Measurements from ENCODE around the gene ADGRG1. TPM values are rescaled to one million over a fixed set of nuclear protein-coding genes. Genes with fewer than 3 reads are reported as not detected.

Gene ADGRG1
- total RNA-seq, 8 experiments from 2014 or later: 0.54 to 82.8 (median 48.8) TPM

DNA sequence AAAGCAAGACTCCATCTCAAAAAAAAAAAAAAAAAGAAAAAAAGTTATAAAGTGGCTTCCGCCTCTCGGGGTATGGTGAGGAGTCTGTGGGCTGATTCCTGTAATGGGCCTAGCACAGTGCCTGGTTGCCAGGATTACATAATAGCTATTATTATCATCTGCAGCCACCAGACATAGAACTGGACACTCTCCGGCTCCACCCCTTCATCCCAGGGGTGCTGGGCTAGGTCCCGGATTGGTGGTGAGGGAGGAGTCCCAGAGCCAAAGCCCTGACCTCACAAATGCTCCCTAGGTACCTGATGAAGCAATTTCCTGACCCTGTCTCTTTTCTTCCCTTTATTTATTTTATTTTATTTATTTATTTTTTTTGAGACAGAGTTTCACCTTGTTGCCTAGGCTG is 11.6 kb upstream of the ADGRG1 start:
- no peak overlapping the region for H3K27ac ChIP-seq
- peaks cover 14 to 22% of the 10 kb centered on the region in 2 donors for H3K4me1 ChIP-seq (replicated peaks in 1 of 2)
- ATAC-seq (replicated peaks in 6 of 8): no peak
- no peak overlapping the region for H3K4me3 ChIP-seq
- WGBS, 10 experiments: 66 to 100% (median 92%) methylated on average over 2 to 4 of the region's 4 CpGs; no CpG with 5 or more reads in 3 of the 10 experiments
- in situ Hi-C loops (cut with MboI; ENCODE audit: low pct_unique_long_range_greater_than_20kb in 2 of 9, low sequenced_read_pairs in 9 of 9, unreplicated experiment in 9 of 9): no loop called here

DNA sequence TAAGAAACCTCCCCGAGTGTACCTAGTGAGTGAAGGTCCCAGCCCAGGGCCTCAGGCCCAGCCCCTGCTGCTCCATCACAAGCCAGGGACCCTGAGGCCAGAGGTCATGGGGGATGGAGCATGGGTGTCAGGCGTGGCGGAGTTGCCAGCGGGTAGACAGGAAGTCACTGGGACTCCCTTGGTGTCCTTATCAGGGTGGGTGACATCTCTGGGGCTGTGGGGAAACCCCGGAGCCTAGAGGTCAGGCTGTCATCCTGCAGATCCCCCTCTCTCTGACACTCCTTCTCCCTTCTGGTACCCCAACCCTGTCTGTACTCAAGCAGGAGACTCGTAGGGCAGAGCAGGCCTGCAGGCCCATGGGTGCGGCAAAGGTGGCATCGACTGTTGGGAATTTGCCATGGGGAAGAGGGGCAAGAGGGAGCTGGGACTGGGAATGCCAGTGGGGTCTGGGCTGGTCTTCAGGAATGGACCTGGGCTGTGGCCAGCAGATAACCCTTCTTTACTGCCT is 10.8 kb upstream of the ADGRG1 start:
- peaks cover 20 to 30% of the 10 kb centered on the region in 2 donors for H3K4me1 ChIP-seq (replicated peaks in 1 of 2)
- no peak for ATAC-seq (replicated peaks in 6 of 8)

DNA sequence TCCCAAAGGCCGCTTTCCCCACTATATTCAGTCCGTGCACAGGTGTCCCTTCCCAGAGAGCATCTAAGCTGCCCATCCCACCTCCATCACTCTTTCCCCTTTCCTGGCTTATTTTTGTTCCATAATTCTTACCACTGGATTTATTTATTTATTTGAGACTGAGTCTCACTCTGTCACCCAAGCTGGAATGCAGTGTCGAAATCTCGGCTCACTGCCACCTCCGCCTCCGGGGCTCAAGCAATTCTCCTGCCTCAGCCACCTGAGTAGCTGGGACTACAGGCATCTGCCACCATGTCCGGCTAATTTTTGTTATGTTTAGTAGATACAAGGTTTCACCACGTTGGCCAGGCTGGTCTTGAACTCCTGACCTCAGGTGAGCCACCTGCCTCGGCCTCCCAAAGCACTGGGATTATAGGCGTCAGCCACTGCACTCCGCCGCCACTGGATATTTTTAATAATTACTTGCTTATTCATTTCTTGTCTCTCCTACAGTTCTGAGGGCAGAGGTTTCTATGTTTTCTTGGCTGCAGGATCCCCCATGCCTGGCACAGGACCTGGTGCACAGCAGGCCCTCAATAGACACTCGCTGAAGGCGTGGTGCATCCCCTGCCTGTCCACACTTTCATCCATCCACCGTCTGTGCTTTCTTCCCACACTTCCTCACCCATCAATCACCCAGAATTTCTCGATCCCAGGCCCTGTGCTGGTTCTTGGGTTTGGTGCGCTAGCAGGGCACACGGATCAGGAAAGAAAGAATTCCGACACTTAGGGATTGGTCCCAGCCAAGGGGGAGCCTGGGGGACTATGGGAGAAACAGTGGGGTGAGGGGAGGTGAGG is 9.9 kb upstream of the ADGRG1 start:
- H3K27ac ChIP-seq: no peak overlapping the region
- 52 to 94% (median 80%) methylated on average over 4 to 13 of the region's 19 CpGs; no CpG with 5 or more reads in 1 of the 10 experiments for WGBS, 10 experiments
- peaks cover 23 to 36% of the 10 kb centered on the region in 2 donors for H3K4me1 ChIP-seq (replicated peaks in 1 of 2)
- in situ Hi-C loops (cut with MboI; ENCODE audit: low pct_unique_long_range_greater_than_20kb in 2 of 9, low sequenced_read_pairs in 9 of 9, unreplicated experiment in 9 of 9): no loop called here
- ATAC-seq (replicated peaks in 6 of 8): no peak
- H3K4me3 ChIP-seq: no peak overlapping the region

More for the DNA sequence above, 10.8 kb upstream of the ADGRG1 start:
- in situ Hi-C loops (cut with MboI; ENCODE audit: low pct_unique_long_range_greater_than_20kb in 2 of 9, low sequenced_read_pairs in 9 of 9, unreplicated experiment in 9 of 9): no loop called here
- Histone ChIP-seq H3K27ac (no peak overlapping the region), H3K4me3 (no peak overlapping the region)
- 80 to 100% (median 90%) methylated on average over 1 to 7 of the region's 8 CpGs; no CpG with 5 or more reads in 5 of the 10 experiments for WGBS, 10 experiments

DNA sequence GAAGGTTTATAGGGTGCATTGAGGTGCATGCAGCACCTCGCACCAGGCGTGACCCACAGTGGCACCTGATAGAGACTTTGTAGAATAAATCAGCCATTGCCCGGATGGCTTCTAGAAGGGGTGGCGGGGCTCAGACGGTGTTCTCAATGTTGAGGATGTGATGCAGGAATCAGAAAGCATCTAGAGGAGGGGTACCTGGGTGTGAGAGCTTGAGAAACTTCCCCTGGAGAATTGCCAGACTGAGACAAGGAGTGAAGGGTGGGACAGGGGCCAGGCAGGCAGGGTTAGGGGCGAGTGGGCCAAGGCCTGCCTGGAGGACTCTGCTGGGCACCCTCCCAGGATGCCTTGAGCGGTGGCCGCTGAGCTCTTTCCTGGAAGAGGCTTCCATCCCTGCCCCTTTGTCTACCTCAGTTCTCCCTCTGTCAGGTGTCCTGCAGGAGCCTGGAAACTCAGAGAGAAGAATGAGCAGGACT is 9.3 kb upstream of the ADGRG1 start:
- no CpG with 5 or more reads among the region's 8 CpGs for WGBS, 10 experiments
- no peak for ATAC-seq (replicated peaks in 6 of 8)
- peaks cover 25 to 42% of the 10 kb centered on the region in 2 donors for H3K4me1 ChIP-seq (replicated peaks in 1 of 2)
- no peak overlapping the region for H3K4me3 ChIP-seq
- H3K27ac ChIP-seq: no peak overlapping the region
- in situ Hi-C loops (cut with MboI; ENCODE audit: low pct_unique_long_range_greater_than_20kb in 2 of 9, low sequenced_read_pairs in 9 of 9, unreplicated experiment in 9 of 9): no loop called here

DNA sequence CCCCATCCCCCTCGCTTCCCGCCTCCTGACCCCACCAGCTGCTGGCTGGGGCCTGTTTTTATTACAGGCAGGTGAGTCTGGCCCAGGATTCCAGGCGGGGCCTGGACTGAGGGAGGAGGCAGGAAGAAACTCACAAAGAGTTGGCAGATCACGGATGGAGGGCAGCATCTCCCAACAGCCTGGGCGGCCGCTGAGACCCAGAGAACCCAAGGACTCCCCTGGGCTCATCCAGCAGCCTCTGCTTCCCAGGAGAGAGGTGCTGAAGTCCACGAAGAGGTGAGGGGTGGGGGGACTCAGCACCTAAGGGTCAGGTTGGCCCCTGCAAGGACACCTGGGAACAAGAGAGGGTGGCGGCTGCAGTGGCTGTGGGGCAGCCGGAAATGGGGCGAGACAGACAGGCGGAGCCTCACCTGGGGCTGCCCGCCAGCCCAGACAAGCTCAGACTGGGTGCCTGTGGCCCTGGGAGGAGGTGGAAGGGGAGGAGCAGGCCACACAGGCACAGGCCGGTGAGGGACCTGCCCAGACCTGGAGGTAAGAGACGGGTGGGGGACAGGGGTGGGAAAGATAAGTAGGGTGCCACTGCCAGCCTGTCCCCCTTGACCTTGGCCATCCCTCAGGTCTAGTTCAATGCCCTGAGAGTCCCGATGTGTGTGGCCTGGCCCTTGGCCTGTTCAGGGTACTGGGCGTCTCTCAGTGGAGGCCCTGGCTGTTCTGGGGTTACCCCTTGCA is 8.7 kb upstream of the ADGRG1 start:
- in situ Hi-C loops (cut with MboI; ENCODE audit: low pct_unique_long_range_greater_than_20kb in 2 of 9, low sequenced_read_pairs in 9 of 9, unreplicated experiment in 9 of 9): no loop called here
- WGBS, 10 experiments: 20 to 100% (median 74%) methylated on average over 1 to 4 of the region's 16 CpGs; no CpG with 5 or more reads in 6 of the 10 experiments
- Histone ChIP-seq H3K4me3 (no peak overlapping the region), H3K27ac (no peak overlapping the region), H3K4me1 (replicated peaks in 1 of 2) (peaks cover 30 to 48% of the 10 kb centered on the region in 2 donors)
- ATAC-seq (replicated peaks in 6 of 8): peak in 2 of 8 experiments; percentile 3 to 7

DNA sequence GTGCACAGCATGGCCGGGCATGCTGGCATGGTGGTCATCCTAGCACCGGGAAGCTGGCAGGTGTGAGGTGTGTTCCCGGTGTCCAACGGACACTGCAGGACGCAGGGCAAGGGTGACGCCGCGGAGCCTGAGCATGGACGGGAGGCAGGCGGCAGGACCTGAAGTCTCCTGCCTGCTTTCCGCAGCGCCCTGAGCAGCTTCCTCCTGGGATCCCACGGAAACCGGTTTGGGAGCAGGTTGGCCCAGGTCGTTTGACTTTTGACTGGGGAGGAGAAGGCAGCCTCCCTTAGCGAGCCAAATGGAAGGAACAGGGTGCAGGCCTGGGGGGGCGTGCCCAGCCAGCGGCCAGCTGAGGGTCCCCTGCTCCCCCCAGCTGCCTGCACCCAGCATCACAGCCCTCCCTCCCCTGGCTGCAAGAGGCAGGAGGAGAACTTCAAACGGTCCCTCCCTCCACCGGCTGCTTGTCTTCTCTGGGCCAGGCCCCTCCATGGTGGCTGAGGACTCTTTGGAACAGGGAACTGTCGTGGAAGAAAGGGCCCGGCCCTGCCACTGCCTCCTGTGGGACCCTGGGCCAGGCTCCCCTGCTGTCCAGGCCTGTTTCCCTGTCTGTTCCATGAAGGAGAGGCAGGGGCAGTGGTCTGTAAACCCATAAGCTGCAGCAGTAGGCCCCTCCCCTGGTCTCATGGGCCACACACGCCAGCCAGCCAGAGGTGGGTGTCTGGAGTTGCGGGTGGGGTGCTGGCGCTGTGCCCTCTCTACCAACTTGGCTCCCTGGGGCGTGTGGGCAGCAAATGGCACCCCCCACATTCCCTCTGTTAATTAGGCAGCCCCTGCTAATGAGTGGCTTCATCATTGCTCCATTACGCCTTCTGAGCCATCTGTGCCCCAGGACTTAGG is 7.8 kb upstream of the ADGRG1 start:
- ATAC-seq (replicated peaks in 6 of 8): peak in 5 of 8 experiments; percentile 4 to 24 (median 11)
- Histone ChIP-seq H3K4me1 (replicated peaks in 1 of 2) (peaks cover 35 to 53% of the 10 kb centered on the region in 2 donors), H3K4me3 (no peak overlapping the region), H3K27ac (peak overlapping the region in 1 of 2 donors; percentile 25)
- 0 to 100% (median 85%) methylated on average over 1 to 8 of the region's 27 CpGs; no CpG with 5 or more reads in 6 of the 10 experiments for WGBS, 10 experiments
- in situ Hi-C loops (cut with MboI; ENCODE audit: low pct_unique_long_range_greater_than_20kb in 2 of 9, low sequenced_read_pairs in 9 of 9, unreplicated experiment in 9 of 9): no loop called here

DNA sequence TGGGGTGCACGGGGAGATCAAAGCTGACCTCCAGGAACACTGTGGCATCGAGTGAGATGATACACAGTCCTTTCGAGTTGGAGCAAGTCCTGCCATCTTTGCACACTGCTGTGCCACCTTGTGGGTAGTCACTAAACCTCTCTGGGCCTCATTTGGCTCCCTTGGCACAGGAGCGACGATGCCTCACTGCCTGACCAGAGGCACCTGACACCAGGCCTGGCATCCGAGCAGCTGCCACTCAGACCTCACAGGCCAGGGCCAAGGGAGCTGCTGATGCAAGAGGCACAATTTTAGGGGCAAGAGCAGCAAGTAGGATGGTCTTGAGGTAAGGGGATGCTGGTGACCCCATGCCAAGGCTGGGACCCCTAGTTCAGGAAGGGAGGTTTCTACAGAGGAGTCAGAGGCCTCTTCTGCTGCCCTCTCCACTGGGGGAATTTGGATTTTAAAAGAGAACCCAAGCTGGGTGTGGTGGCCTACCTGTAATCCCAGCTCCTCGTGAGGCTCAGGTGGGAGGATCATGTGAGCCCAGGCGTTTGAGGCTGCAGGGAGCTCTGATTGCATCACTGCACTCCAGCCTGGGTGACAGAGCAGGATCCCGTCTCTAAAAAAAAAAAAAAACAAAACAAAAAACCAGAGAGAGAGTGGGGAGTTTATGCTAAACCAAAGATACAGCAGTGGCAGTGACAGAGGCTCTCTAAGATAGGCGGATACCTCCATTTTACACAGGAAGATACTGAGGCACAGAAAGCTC is 6.7 kb upstream of the ADGRG1 start:
- ATAC-seq (replicated peaks in 6 of 8): peak in 5 of 8 experiments; percentile 46 to 75 (median 54)
- H3K4me3 ChIP-seq: no peak overlapping the region
- peak overlapping the region in 1 of 2 donors; percentile 42 for H3K27ac ChIP-seq
- WGBS, 10 experiments: 6 to 93% (median 61%) methylated on average over 1 to 3 of the region's 10 CpGs; no CpG with 5 or more reads in 4 of the 10 experiments
- H3K4me1 ChIP-seq (replicated peaks in 1 of 2): peaks cover 35 to 53% of the 10 kb centered on the region in 2 donors
- in situ Hi-C loops (cut with MboI; ENCODE audit: low pct_unique_long_range_greater_than_20kb in 2 of 9, low sequenced_read_pairs in 9 of 9, unreplicated experiment in 9 of 9): no loop called here

DNA sequence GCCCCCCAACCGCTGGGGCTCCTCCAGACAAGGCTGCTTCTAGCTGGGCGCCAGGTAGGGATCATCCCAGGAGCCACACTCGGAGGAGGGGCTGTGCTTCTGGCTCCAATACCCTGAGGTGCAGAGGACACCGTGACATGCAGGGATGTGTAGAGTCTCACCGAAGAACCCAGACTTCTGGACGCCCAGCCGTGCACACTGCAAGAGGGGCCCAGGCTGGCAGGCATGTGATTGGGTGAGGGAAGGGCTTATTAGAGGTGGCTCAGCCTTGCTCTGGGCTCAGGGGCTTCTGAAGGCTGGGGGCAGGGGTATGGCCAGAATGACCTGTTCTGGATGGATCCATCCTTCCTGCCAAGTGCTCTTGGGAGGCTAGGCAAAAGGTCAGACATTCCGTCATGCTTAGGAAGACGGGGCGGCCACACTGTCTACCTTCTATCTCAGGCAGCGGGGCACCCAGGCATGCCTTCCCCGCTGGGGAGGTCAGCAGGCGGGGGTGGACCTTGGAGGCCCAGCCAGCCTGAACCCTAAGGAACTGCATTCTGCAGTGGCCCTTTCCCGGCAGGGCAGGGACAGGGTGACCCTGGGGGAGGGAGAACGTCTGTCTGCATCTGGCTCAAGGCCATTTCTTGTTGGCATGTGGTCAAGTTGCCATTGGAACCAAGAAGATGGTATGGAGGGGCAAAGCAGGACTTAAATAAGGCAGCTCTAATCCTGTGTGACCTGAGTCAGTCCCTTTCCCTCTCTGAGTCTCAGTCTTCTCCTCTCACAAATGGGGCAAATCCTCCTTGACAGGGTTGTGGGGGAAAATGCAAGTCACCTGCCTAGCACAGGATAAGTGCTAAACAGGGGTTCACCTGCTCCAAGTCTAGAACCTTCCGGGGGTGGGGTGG is 5.8 kb upstream of the ADGRG1 start:
- peaks cover 39 to 60% of the 10 kb centered on the region in 2 donors for H3K4me1 ChIP-seq (replicated peaks in 1 of 2)
- in situ Hi-C loops (cut with MboI; ENCODE audit: low pct_unique_long_range_greater_than_20kb in 2 of 9, low sequenced_read_pairs in 9 of 9, unreplicated experiment in 9 of 9): no loop called here
- H3K27ac ChIP-seq: peak overlapping the region in 1 of 2 donors; percentile 42
- no peak overlapping the region for H3K4me3 ChIP-seq
- ATAC-seq (replicated peaks in 6 of 8): peak in 4 of 8 experiments; percentile 2 to 18 (median 9)
- 0 to 83% (median 61%) methylated on average over 1 to 10 of the region's 16 CpGs; no CpG with 5 or more reads in 2 of the 10 experiments for WGBS, 10 experiments

DNA sequence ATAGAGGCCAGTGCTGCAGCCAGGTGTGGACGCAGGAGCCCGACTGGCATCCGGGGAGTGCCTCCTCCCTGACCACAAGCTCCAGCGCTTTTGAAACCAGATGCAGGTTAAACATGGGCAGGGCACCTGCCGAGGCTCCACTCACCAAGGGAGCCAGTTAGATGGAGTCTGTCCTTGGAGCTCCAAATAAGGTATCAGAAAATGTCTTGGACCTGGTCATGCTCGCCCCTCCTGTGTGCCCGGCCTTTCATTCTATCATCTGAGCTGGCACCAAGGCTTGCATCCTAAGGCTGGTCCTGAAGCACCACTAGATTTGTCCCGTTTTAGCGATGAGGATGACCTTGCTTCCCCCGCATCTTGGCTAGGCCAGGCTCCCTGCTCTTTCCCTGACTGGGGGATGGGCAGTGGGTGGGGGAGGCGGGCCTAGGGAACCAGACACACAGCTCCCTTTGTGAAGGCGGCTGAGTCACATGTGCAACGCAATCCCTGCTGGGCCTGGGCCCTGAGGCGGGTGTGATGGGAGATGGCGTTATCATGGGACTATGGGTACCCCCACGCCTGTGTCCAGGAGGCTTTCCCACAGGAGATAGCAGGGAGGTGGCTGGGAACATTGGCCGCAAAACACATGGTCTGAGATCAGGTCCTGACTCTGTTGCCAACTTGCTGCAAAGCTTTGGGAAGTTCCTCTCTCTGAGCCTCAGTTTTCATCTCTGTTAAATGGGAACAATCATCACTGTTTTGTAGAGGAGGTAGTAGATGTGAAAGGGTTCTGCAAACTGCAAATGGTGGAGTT is 5.0 kb upstream of the ADGRG1 start:
- WGBS, 10 experiments: 75 to 100% (median 100%) methylated on average over 1 to 7 of the region's 17 CpGs; no CpG with 5 or more reads in 7 of the 10 experiments
- Histone ChIP-seq H3K4me1 (replicated peaks in 1 of 2) (peaks cover 48 to 65% of the 10 kb centered on the region in 2 donors), H3K27ac (no peak overlapping the region), H3K4me3 (no peak overlapping the region)
- in situ Hi-C loops (cut with MboI; ENCODE audit: low pct_unique_long_range_greater_than_20kb in 2 of 9, low sequenced_read_pairs in 9 of 9, unreplicated experiment in 9 of 9): no loop called here
- no peak for ATAC-seq (replicated peaks in 6 of 8)

DNA sequence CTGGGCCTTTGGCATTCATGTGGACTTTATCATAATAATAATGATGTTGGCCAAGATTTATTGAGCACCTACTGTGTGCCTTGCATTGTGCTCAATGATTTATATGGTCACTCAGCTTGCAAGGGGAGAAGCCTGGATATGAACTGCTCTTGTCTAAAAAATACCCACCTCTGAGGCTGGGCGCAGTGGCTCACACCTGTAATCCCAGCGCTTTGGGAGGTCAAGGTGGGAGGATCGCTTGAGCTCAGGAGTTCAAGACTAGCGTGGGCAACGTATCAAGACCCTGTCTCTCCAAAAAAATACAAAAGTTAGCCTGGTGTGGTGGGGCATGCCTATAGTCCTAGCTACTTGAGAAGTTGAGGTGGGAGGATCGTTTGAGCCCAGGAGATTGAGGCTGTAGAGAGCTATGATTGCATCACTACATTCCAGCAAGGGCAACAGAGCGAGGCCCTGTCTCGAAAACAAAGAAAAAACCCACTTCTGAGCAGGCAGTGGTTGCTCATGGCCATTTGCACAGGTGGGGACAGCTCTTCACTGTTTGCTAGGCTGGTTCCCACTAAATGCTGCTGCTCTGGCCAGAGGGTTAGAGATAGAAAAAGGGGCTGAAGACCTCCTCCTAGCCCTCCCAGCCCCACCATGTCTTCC is 4.3 kb upstream of the ADGRG1 start:
- in situ Hi-C loops (cut with MboI; ENCODE audit: low pct_unique_long_range_greater_than_20kb in 2 of 9, low sequenced_read_pairs in 9 of 9, unreplicated experiment in 9 of 9): no loop called here
- no peak overlapping the region for H3K4me3 ChIP-seq
- peaks cover 53 to 72% of the 10 kb centered on the region in 2 donors for H3K4me1 ChIP-seq (replicated peaks in 1 of 2)
- WGBS, 10 experiments: 72 to 100% (median 94%) methylated on average over 2 to 6 of the region's 8 CpGs; no CpG with 5 or more reads in 4 of the 10 experiments
- no peak overlapping the region for H3K27ac ChIP-seq
- ATAC-seq (replicated peaks in 6 of 8): no peak

Data from motor neuron (in vitro differentiated cells).